Measurements from ENCODE around the gene CLINT1. TPM values are rescaled to one million over a fixed set of nuclear protein-coding genes. Genes with fewer than 3 reads are reported as not detected.
A peak's percentile ranks its signal among the peaks of the same experiment; 100 is the strongest.

The CLINT1 gene
- total RNA-seq, 1 donor from 2014 or later: 62.3 TPM

- TF ChIP-seq, protein P1, sequence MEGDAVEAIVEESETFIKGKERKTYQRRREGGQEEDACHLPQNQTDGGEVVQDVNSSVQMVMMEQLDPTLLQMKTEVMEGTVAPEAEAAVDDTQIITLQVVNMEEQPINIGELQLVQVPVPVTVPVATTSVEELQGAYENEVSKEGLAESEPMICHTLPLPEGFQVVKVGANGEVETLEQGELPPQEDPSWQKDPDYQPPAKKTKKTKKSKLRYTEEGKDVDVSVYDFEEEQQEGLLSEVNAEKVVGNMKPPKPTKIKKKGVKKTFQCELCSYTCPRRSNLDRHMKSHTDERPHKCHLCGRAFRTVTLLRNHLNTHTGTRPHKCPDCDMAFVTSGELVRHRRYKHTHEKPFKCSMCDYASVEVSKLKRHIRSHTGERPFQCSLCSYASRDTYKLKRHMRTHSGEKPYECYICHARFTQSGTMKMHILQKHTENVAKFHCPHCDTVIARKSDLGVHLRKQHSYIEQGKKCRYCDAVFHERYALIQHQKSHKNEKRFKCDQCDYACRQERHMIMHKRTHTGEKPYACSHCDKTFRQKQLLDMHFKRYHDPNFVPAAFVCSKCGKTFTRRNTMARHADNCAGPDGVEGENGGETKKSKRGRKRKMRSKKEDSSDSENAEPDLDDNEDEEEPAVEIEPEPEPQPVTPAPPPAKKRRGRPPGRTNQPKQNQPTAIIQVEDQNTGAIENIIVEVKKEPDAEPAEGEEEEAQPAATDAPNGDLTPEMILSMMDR (IDR thresholded peaks at IDR 0.05): no peak
- Mint-ChIP-seq H3K36me3 (ENCODE audit: unreplicated experiment) (peaks cover 2% of the 10 kb centered on the region), H3K4me1 (ENCODE audit: unreplicated experiment) (no peaks in the 10 kb centered on the region), H3K27ac (ENCODE audit: unreplicated experiment) (no peak overlapping the region), H3K9me3 (ENCODE audit: unreplicated experiment) (no peaks in the 10 kb centered on the region), H3K4me3 (ENCODE audit: unreplicated experiment) (no peak overlapping the region), H3K27me3 (ENCODE audit: unreplicated experiment) (no peaks in the 10 kb centered on the region)
- DNase-seq (ENCODE audit: extremely low spot score, unreplicated experiment): no peak
These were observed 79.7 kb downstream of the CLINT1 start for GRCh38 chr5:157779221-157779620.

DNA sequence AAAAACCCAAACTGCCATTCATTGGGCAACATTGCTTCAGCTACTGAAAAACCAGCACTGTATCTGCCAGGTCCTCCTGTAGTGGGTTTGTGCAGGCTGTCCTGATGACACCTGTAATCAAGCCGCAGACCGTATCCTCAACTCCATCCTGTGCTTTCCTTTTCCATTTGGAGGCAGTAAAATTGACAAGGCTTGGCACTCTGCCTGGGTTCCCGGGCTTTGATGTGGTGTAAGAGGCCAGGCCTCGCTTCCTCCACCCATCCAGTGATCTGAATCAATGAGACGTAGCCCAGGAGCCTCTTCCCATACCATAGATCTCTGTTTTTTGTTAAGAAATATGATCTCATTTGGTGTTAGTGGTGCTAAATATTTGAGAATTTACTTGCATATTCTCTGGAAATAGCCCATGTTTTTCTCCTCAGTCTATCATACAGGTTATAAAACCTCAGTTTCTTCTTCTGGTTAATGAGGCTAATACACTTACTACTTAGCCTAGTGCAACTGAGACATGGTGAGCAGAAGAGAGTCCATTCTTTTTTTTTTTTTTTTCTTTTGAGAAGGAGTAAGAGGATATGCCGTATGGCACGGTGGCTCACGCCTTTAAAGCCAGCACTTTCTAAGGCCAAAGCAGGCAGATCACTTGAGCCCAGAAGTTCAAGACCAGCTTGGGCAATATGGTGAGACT, 80.7 kb downstream of the CLINT1 start:
- H3K36me3 Mint-ChIP-seq (ENCODE audit: unreplicated experiment): no peaks in the 10 kb centered on the region
- no peak for DNase-seq (ENCODE audit: extremely low spot score, unreplicated experiment)
- H3K27ac Mint-ChIP-seq (ENCODE audit: unreplicated experiment): no peak overlapping the region
- H3K27me3 Mint-ChIP-seq (ENCODE audit: unreplicated experiment): no peaks in the 10 kb centered on the region
- no peak overlapping the region for H3K4me3 Mint-ChIP-seq (ENCODE audit: unreplicated experiment)
- H3K9me3 Mint-ChIP-seq (ENCODE audit: unreplicated experiment): no peaks in the 10 kb centered on the region
- no peaks in the 10 kb centered on the region for H3K4me1 Mint-ChIP-seq (ENCODE audit: unreplicated experiment)
- TF ChIP-seq, protein P1 (IDR thresholded peaks at IDR 0.05): no peak

GRCh38 chr5:157772127-157772526, 86.8 kb downstream of the CLINT1 start:
- Mint-ChIP-seq H3K27me3 (ENCODE audit: unreplicated experiment) (no peaks in the 10 kb centered on the region), H3K4me3 (ENCODE audit: unreplicated experiment) (no peak overlapping the region)
- TF ChIP-seq, protein P1 (IDR thresholded peaks at IDR 0.05): no peak

GRCh38 chr5:157770665-157771064, 88.3 kb downstream of the CLINT1 start:
- no peaks in the 10 kb centered on the region for H3K36me3 Mint-ChIP-seq (ENCODE audit: unreplicated experiment)
- no peak overlapping the region for H3K4me3 Mint-ChIP-seq (ENCODE audit: unreplicated experiment)
- H3K4me1 Mint-ChIP-seq (ENCODE audit: unreplicated experiment): peaks cover 5% of the 10 kb centered on the region
- no peaks in the 10 kb centered on the region for H3K27me3 Mint-ChIP-seq (ENCODE audit: unreplicated experiment)
- TF ChIP-seq, protein P1 (IDR thresholded peaks at IDR 0.05): no peak
- no peak overlapping the region for H3K27ac Mint-ChIP-seq (ENCODE audit: unreplicated experiment)
- no peaks in the 10 kb centered on the region for H3K9me3 Mint-ChIP-seq (ENCODE audit: unreplicated experiment)
- no peak for DNase-seq (ENCODE audit: extremely low spot score, unreplicated experiment)

More at GRCh38 chr5:157772127-157772526, 86.8 kb downstream of the CLINT1 start:
- Mint-ChIP-seq H3K36me3 (ENCODE audit: unreplicated experiment) (no peaks in the 10 kb centered on the region), H3K4me1 (ENCODE audit: unreplicated experiment) (peaks cover 5% of the 10 kb centered on the region), H3K9me3 (ENCODE audit: unreplicated experiment) (no peaks in the 10 kb centered on the region), H3K27ac (ENCODE audit: unreplicated experiment) (no peak overlapping the region)
- DNase-seq (ENCODE audit: extremely low spot score, unreplicated experiment): no peak

DNA sequence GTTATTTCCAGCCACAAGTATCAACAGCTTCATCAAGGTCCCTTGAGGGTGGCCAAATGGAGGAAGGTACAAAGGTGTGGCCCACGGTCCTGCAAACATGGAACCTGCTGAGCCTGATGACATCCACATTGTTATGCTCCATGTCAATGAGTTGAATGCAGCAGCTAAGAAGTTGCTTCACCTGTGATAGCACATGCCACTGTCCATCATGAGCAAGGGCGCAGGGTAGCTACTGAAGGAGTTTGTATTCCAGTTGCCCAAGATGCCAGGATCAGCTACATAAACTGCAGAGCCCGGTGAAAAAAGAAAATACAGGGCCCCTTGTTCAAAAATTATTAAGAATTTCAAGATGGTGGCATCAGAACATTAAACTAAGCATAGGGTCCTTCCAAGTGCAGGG, 91.3 kb downstream of the CLINT1 start:
- H3K9me3 Mint-ChIP-seq (ENCODE audit: unreplicated experiment): no peaks in the 10 kb centered on the region
- DNase-seq (ENCODE audit: extremely low spot score, unreplicated experiment): no peak
- H3K4me1 Mint-ChIP-seq (ENCODE audit: unreplicated experiment): peaks cover 5% of the 10 kb centered on the region
- H3K36me3 Mint-ChIP-seq (ENCODE audit: unreplicated experiment): peaks cover 2% of the 10 kb centered on the region
- TF ChIP-seq, protein P1 (IDR thresholded peaks at IDR 0.05): no peak
- peak overlapping the region; percentile 34 for H3K27ac Mint-ChIP-seq (ENCODE audit: unreplicated experiment)
- H3K27me3 Mint-ChIP-seq (ENCODE audit: unreplicated experiment): no peaks in the 10 kb centered on the region
- no peak overlapping the region for H3K4me3 Mint-ChIP-seq (ENCODE audit: unreplicated experiment)
